Right atrium auricular region (tissue), 2 donors: ENCODE data around the gene PDGFA. TPM values are rescaled to one million over a fixed set of nuclear protein-coding genes. Genes with fewer than 3 reads are reported as not detected.

Source experiments
- DNase-seq: peaks from one replicate; pipeline ENCODE4 v3.0.0-alpha.2; 2019; ENCODE audit warnings: low spot score
- H3K27ac ChIP-seq, 2 donors: fragments of 200-600 bp; sonication (generic); 1 replicate in 1 of 2; 2 replicates in 1 of 2; pipeline ENCODE4 v1.5.1; 2016 to 2019
- H3K27me3 ChIP-seq, 2 donors: fragments of 200-600 bp; sonication (generic); one replicate each; pipeline versions ENCODE4 v1.5.1 to v1.6.0; 2017 to 2019
- H3K36me3 ChIP-seq: fragments of 200-600 bp; sonication (generic); one replicate; pipeline ENCODE4 v1.5.1; 2016
- H3K4me1 ChIP-seq, 2 donors: fragments of 200-600 bp; sonication (generic); one replicate each; pipeline versions ENCODE4 v1.5.1 to v1.6.0; 2017 to 2019
- H3K4me3 ChIP-seq, 2 donors: fragments of 200-600 bp; sonication (generic); 1 replicate in 1 of 2; 2 replicates in 1 of 2; pipeline ENCODE4 v1.5.1; 2017 to 2019; ENCODE audit warnings: mild to moderate bottlenecking in 1 of 2, moderate library complexity in 1 of 2
- H3K9me3 ChIP-seq, 2 donors: fragments of 200-600 bp; sonication (generic); one replicate each; pipeline ENCODE4 v1.5.1; 2019
- CTCF ChIP-seq, 2 donors: fragments of 200-600 bp; sonication (generic); IDR thresholded peaks; one replicate each; pipeline ENCODE4 v1.5.1; 2019; ENCODE audit warnings: antibody characterized with exemption in 2 of 2
- total RNA-seq, 2 donors: library from RNA; depleted of rRNA; stranded (reverse); fragments of >200 nt; gene quantifications; one replicate each; pipeline ENCODE4 v1.1.0, GENCODE V29; 2016

The PDGFA gene
- total RNA-seq, 2 donors from 2014 or later, result 31.8 to 34.2 TPM

- Histone ChIP-seq H3K4me1 (peaks cover 0 to 11% of the 10 kb centered on the region in 2 donors), H3K4me3 (no peak overlapping the region), H3K27me3 (no peaks in the 10 kb centered on the region), H3K9me3 (peaks cover 0 to 9% of the 10 kb centered on the region in 2 donors), H3K27ac (no peak overlapping the region), H3K36me3 (no peaks in the 10 kb centered on the region)
- DNase-seq, result no peak
- TF ChIP-seq CTCF (IDR thresholded peaks at IDR 0.05), result no peak
Observed at GRCh38 chr7:473211-473734, 46.4 kb downstream of the PDGFA start.

- Histone ChIP-seq H3K4me1 (peaks cover 0 to 11% of the 10 kb centered on the region in 2 donors), H3K9me3 (peaks cover 0 to 9% of the 10 kb centered on the region in 2 donors), H3K36me3 (no peaks in the 10 kb centered on the region), H3K4me3 (no peak overlapping the region), H3K27me3 (no peaks in the 10 kb centered on the region), H3K27ac (no peak overlapping the region)
- no peak for DNase-seq
- TF ChIP-seq CTCF (IDR thresholded peaks at IDR 0.05), result no peak
Observed at GRCh38 chr7:472640-472957, 47.0 kb downstream of the PDGFA start.

GRCh38 chr7:471866-472639, 47.6 kb downstream of the PDGFA start:
- H3K36me3 ChIP-seq, result no peaks in the 10 kb centered on the region
- peaks cover 0 to 11% of the 10 kb centered on the region in 2 donors for H3K4me1 ChIP-seq
- no peak for TF ChIP-seq CTCF (IDR thresholded peaks at IDR 0.05)
- peak; percentile 71 for DNase-seq
- peak overlapping the region; percentile 6 to 53 for H3K27ac ChIP-seq
- no peak overlapping the region for H3K4me3 ChIP-seq
- H3K27me3 ChIP-seq, result no peaks in the 10 kb centered on the region
- peaks cover 0 to 9% of the 10 kb centered on the region in 2 donors for H3K9me3 ChIP-seq

- Histone ChIP-seq H3K27ac (peak overlapping the region; percentile 6 to 53), H3K27me3 (no peaks in the 10 kb centered on the region), H3K4me3 (no peak overlapping the region), H3K36me3 (no peaks in the 10 kb centered on the region), H3K9me3 (peaks cover 0 to 9% of the 10 kb centered on the region in 2 donors), H3K4me1 (peaks cover 0 to 11% of the 10 kb centered on the region in 2 donors)
- TF ChIP-seq CTCF (IDR thresholded peaks at IDR 0.05), result no peak
- DNase-seq, result no peak
Observed at GRCh38 chr7:471191-471865, 48.3 kb downstream of the PDGFA start.

GRCh38 chr7:469563-469961, 50.1 kb downstream of the PDGFA start:
- Histone ChIP-seq H3K9me3 (peaks cover 0 to 6% of the 10 kb centered on the region in 2 donors), H3K36me3 (no peaks in the 10 kb centered on the region), H3K4me3 (no peak overlapping the region), H3K4me1 (peaks cover 0 to 23% of the 10 kb centered on the region in 2 donors), H3K27ac (peak overlapping the region in 1 of 2 donors; percentile 31), H3K27me3 (no peaks in the 10 kb centered on the region)
- no peak for DNase-seq
- TF ChIP-seq CTCF (IDR thresholded peaks at IDR 0.05), result no peak
